ENCODE results near the gene INVS.

Gene INVS

GRCh38 chr9:100191264-100191663 lies 92.2 kb downstream of the INVS start:
- no peak for TF ChIP-seq EZH2phosphoT487 (IDR thresholded peaks at IDR 0.05; ENCODE audit: borderline replicate concordance, low read length)
- TF ChIP-seq CTCF (IDR thresholded peaks at IDR 0.05; ENCODE audit: low read depth, low read length, poor library complexity, severe bottlenecking): no peak

DNA sequence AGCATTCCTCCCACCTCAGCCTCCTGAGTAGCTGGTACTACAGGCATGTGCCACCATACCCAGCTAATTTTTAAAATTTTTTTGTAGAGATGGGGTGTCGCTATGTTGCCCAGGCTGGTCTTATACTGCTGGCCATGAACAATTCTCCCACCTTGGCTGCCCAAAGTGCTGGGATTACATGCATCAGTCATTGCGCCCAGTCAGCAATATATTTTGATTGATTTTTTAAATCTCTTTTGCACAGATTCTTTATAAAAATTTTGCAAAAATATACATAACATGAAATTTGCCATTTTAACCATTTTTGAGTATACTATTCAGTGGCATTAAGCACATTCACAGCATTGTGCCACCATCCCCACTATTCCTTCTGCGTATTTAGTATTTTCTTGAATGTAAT lies 94.0 kb downstream of the INVS start:
- no peaks in the 10 kb centered on the region for H3K9me2 ChIP-seq (replicated peaks; ENCODE audit: control insufficient read depth, low read length)
- H3K4me3 ChIP-seq (ENCODE audit: low read length): no peak overlapping the region
- no peaks in the 10 kb centered on the region for H3K4me1 ChIP-seq (ENCODE audit: control insufficient read depth, low read length)
- peaks cover 7% of the 10 kb centered on the region for H3K9me3 ChIP-seq (ENCODE audit: control insufficient read depth, insufficient read depth, low read length)
- H3K27me3 ChIP-seq (ENCODE audit: control insufficient read depth, low read length): no peaks in the 10 kb centered on the region
- no peaks in the 10 kb centered on the region for H3K79me2 ChIP-seq (ENCODE audit: control insufficient read depth, low read length)
- 0 out of 2 replicates have a peak, but pooled peaks cover 2% of the 10 kb centered on the region for H3K36me3 ChIP-seq (ENCODE audit: control insufficient read depth, low read length)
- no peak overlapping the region for H3K4me2 ChIP-seq (ENCODE audit: low read length)
- H3K27ac ChIP-seq (ENCODE audit: low read depth, low read length): no peak overlapping the region
- H3F3A ChIP-seq (ENCODE audit: control insufficient read depth, insufficient read depth): no peaks in the 10 kb centered on the region
- H4K20me1 ChIP-seq (ENCODE audit: control insufficient read depth, insufficient read depth, low read depth, low read length): no peaks in the 10 kb centered on the region
- TF ChIP-seq EZH2phosphoT487 (IDR thresholded peaks at IDR 0.05; ENCODE audit: borderline replicate concordance, low read length): no peak
- TF ChIP-seq CTCF (IDR thresholded peaks at IDR 0.05; ENCODE audit: low read depth, low read length, poor library complexity, severe bottlenecking): no peak

More at GRCh38 chr9:100191264-100191663, 92.2 kb downstream of the INVS start:
- Histone ChIP-seq H3K4me1 (ENCODE audit: control insufficient read depth, low read length) (peaks cover 4% of the 10 kb centered on the region), H3K79me2 (ENCODE audit: control insufficient read depth, low read length) (no peaks in the 10 kb centered on the region), H3K27me3 (ENCODE audit: control insufficient read depth, low read length) (no peaks in the 10 kb centered on the region), H3F3A (ENCODE audit: control insufficient read depth, insufficient read depth) (no peaks in the 10 kb centered on the region), H3K27ac (ENCODE audit: low read depth, low read length) (no peak overlapping the region), H3K9me2 (replicated peaks; ENCODE audit: control insufficient read depth, low read length) (no peaks in the 10 kb centered on the region), H3K36me3 (ENCODE audit: control insufficient read depth, low read length) (0 out of 2 replicates have a peak, but pooled peaks cover 2% of the 10 kb centered on the region), H4K20me1 (ENCODE audit: control insufficient read depth, insufficient read depth, low read depth, low read length) (no peaks in the 10 kb centered on the region), H3K4me2 (ENCODE audit: low read length) (no peak overlapping the region), H3K9me3 (ENCODE audit: control insufficient read depth, insufficient read depth, low read length) (peaks cover 7% of the 10 kb centered on the region), H3K4me3 (ENCODE audit: low read length) (no peak overlapping the region)

DNA sequence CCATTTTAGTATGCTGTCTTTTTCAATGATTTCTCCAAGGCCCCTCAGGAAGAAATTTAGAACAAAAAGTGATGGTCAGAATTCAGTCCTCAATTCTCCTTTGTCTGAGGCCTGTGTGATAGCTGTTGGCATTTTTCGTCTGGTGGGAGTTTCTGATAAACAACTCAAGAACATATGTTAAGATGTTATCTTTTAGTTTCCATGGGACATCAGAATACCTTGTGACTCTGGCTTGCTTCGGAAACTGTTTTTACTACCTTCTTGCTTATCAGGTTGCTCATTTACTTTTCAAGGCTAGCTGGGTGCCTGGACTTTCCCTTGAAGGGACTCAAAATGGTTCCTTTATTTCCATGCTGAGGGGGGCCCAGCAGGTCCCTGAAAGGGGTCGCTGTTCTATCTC lies 97.2 kb downstream of the INVS start:
- no peak for TF ChIP-seq EZH2phosphoT487 (IDR thresholded peaks at IDR 0.05; ENCODE audit: borderline replicate concordance, low read length)
- no peak for TF ChIP-seq CTCF (IDR thresholded peaks at IDR 0.05; ENCODE audit: low read depth, low read length, poor library complexity, severe bottlenecking)
- no peaks in the 10 kb centered on the region for H3K79me2 ChIP-seq (ENCODE audit: control insufficient read depth, low read length)
- H3K4me3 ChIP-seq (ENCODE audit: low read length): no peak overlapping the region
- H4K20me1 ChIP-seq (ENCODE audit: control insufficient read depth, insufficient read depth, low read depth, low read length): no peaks in the 10 kb centered on the region
- no peaks in the 10 kb centered on the region for H3K9me3 ChIP-seq (ENCODE audit: control insufficient read depth, insufficient read depth, low read length)
- no peaks in the 10 kb centered on the region for H3K9me2 ChIP-seq (replicated peaks; ENCODE audit: control insufficient read depth, low read length)
- H3K27ac ChIP-seq (ENCODE audit: low read depth, low read length): no peak overlapping the region
- no peaks in the 10 kb centered on the region for H3K27me3 ChIP-seq (ENCODE audit: control insufficient read depth, low read length)
- H3F3A ChIP-seq (ENCODE audit: control insufficient read depth, insufficient read depth): no peaks in the 10 kb centered on the region
- H3K36me3 ChIP-seq (ENCODE audit: control insufficient read depth, low read length): no peaks in the 10 kb centered on the region
- no peak overlapping the region for H3K4me2 ChIP-seq (ENCODE audit: low read length)
- no peaks in the 10 kb centered on the region for H3K4me1 ChIP-seq (ENCODE audit: control insufficient read depth, low read length)
